ENCODE results near the gene RAX2.

GRCh38 chr19:3801412-3802096 is 29.5 kb upstream of the RAX2 start:
- TF ChIP-seq POLR2AphosphoS5 (IDR thresholded peaks at IDR 0.05; ENCODE audit: insufficient read depth in 1 of 2, low read depth in 1 of 2) (peak in 1 of 2 donors; percentile 18), CTCF (IDR thresholded peaks at IDR 0.05) (no peak), POLR2A (IDR thresholded peaks at IDR 0.05) (no peak)
